Astrocyte of the spinal cord (primary cell): Measurements from ENCODE around the gene NPEPL1.

ENCODE experiments used
- DNase-seq: peaks from one replicate; pipeline ENCODE4 v3.0.0; 2011; ENCODE audit warnings: low read depth, low spot score
- H3K4me3 ChIP-seq: 2 replicates; pipeline ENCODE4 v1.5.1; 2011; ENCODE audit warnings: low read depth, mild to moderate bottlenecking, low read length, moderate library complexity
- in situ Hi-C: cut with HindIII; loops from 2 replicates; pipeline ENCODE4 v1.10.0; 2017; ENCODE audit warnings: low sequenced_read_pairs
- TF ChIP-seq, protein P1 (sequence below): IDR thresholded peaks from 2 replicates; pipeline ENCODE4 v1.5.1; 2012; ENCODE audit warnings: low read depth, mild to moderate bottlenecking, low read length, inconsistent platforms

NPEPL1 gene

DNA sequence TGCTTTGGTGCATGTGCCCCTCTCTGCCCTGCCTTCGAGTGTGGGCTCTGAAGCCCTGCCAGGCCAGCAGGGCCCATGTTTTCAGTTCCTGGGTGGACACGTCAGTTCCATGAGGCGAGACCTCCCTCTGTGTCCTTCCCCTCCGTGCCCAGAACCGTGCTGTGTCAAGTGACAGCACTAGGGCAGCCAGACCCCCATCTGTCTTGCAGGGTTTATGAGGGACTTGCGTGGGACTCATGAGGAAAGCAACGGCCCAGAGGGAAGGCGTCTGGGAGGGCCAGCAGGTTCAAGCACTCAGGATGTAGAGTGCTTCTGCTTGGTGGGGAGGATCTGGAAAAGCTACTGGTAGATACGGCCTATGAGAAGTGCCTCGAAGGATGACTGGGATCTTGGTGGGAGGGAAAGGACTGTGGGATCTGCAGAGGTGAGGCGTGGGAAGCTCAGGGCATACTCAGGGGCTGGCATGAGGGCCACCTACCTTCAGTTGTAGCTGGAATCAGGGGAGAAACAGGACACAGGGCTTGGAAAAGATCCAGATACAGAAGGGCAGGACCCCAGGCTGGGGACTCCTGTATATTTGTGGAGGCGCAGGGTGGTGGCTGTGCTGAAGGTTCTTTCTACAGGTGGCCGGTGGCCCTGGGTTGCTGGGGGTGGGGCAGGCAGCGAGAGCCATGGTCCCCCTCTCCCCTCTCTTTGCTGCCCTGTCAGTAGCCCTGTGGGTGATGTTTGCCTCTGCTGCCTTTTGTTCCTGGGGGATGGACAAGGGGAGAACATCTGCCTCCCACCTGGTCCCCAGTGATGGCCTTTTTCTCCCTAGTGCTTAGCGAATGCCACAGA is 5.5 kb downstream of the NPEPL1 start:
- H3K4me3 ChIP-seq: no peak overlapping the region
- no peak for DNase-seq
- in situ Hi-C loops: no loop called here
- TF ChIP-seq, protein P1, sequence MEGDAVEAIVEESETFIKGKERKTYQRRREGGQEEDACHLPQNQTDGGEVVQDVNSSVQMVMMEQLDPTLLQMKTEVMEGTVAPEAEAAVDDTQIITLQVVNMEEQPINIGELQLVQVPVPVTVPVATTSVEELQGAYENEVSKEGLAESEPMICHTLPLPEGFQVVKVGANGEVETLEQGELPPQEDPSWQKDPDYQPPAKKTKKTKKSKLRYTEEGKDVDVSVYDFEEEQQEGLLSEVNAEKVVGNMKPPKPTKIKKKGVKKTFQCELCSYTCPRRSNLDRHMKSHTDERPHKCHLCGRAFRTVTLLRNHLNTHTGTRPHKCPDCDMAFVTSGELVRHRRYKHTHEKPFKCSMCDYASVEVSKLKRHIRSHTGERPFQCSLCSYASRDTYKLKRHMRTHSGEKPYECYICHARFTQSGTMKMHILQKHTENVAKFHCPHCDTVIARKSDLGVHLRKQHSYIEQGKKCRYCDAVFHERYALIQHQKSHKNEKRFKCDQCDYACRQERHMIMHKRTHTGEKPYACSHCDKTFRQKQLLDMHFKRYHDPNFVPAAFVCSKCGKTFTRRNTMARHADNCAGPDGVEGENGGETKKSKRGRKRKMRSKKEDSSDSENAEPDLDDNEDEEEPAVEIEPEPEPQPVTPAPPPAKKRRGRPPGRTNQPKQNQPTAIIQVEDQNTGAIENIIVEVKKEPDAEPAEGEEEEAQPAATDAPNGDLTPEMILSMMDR: no peak

DNA sequence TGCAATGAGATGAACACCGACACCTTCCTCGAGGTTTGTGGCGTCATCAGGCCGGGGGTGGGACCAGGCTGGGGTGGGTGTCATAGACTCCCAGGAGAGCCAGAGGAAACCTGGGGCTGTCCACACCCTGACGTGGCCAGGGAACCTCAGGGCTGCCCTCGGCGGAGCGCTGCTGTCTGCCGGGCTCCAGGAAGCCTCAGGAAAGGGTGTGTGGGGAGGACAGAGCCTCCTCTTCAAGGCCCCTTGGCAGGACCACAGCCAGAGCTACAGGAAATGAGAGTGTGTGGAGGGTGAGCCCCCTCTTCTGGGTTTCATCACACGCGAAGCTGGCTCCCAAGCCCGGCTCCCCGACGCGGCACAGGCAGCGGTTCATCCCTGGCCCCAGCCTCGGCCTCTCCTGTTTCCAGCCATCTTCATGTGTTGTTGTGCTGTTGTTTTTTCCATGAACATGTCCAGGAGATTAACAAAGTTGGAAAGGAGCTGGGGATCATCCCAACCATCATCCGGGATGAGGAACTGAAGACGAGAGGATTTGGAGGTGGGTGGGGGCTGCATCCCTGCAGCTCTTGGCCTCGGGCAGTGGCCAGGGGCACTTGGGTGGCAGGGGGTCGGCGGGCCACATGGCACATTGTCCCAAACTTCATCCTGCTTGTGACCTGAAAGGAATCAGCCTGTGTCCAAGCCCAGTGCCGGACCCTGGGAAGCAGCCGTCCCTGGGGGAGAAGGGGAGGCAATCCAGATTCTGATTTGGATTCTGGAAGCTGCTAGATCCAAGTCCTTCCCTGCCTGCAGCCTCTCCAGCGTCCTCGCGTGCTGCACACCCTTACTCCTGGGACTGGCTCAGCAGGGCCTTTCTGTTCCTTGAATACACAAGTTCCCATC is 6.4 kb downstream of the NPEPL1 start:
- in situ Hi-C loops: no loop called here
- H3K4me3 ChIP-seq: no peak overlapping the region
- TF ChIP-seq, protein P1: no peak
- no peak for DNase-seq

DNA sequence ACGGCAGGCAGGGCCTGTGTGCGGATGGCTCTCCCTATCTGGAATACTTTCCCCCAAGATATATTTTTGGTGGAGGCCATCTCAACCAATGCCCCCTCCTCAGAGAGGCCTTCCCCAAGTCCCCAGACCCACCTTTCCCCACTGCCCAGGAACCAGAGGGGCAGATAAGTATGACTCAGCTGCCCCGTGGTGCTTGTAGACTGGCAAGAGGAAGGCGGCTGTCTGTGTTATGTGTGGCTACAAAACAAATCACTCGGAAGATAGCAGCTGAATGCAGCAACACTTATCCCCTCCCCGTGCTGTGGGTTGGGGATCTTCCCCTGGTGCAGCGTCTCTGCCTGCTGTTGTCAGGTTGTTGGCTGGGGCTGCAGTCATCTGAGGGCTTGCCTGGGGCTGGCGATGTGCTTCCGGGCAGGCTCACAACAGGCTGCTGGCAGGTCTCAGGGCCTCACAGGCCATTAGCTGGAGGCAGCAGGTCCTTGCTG is 7.1 kb downstream of the NPEPL1 start:
- in situ Hi-C loops: no loop called here
- TF ChIP-seq, protein P1: no peak
- no peak overlapping the region for H3K4me3 ChIP-seq
- no peak for DNase-seq

DNA sequence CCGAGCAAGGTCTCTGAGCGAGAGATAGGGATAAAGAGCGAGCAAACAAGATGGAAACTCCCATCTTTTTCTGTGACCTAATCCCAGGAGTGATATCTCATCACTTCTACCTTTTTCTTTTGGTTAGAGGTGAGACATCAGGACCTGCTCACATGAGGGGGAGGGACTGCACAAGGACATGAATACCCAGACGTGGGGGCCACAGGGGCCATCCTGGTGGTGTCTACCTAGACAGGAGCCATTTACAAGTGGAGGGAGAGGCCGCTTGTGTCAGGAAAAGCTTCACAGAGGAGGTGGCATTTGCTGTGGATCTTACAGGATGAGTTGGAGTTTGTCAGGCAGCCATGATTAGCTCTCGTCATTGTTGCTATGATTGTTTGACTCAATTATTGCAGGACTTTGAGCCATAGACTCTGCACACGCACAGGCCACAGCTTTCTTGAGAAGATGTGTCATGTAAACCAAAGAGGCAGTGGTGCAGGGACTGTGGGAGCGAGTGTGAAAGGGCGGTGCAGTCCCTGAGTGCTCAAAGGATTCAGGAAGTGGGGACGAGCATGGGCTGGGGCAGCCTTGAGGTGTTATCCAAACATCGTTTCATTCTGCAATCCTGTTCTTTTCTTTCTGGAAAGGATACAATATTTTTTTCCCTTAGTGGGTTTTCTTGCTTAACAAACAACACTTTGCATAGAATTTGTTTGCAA is 7.7 kb downstream of the NPEPL1 start:
- in situ Hi-C loops: no loop called here
- TF ChIP-seq, protein P1: no peak
- no peak for DNase-seq
- no peak overlapping the region for H3K4me3 ChIP-seq

DNA sequence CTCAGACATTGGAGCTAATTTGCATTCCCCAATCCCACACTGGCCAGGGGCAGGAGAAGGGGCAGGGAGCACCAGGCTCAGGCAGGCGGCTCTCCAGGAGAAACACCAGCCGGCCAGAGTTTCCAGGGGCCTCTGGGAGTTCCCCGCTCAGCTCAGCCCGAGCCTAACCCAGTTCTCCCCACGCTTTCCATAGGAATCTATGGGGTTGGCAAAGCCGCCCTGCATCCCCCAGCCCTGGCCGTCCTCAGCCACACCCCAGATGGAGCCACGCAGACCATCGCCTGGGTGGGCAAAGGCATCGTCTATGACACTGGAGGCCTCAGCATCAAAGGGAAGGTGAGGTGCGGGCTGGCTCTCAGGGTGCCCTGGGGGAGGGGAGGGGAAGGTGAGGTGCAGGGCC is 8.2 kb downstream of the NPEPL1 start:
- H3K4me3 ChIP-seq: no peak overlapping the region
- TF ChIP-seq, protein P1: no peak
- in situ Hi-C loops: no loop called here
- DNase-seq: no peak
